ENCODE data around the gene SHQ1.

The SHQ1 gene

DNA sequence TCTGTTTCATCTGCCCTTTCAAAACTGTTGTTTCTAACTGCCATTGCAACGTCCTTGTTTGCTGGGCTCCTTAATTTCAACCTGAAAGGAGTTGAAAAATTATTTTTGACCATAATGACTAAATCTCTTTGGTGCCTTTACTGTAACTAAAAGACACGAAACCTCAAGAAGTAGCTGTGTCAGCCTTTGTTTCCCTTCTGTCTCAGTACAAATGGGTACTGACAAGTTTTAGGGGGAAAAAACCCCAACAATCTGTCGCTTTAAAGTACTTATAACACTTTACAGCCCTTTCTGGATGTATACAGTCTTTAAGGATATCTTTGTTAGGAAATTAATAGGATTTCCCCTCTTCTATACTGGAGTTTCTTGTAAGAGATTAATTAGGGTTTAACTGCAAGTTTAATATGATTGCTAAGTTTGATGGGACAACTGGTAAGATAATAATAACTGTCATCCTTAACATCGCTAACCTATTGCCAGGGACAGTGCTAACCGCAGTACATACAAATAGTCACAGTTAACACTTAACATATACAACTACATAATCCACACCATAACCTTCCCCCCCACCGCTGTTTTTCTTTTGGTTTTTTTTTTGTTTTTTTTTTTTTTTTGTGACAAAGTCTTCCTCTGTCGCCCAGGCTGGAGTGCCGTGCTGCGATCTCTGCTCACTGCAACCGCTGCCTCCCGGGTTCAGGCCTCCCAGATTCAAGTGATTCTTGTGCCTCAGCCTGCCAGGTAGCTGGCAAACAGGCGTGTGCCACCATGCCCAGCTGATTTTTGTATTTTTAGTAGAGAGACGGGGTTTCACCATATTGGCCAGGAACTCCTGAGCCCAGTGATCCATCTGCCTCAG, 41.3 kb upstream of the SHQ1 start:
- no peaks in the 10 kb centered on the region; the same call in 1 of the 2 replicates for H3K27me3 ChIP-seq (ENCODE audit: insufficient read depth, low read depth)
- no peak overlapping the region for H3K4me3 ChIP-seq (IDR thresholded peaks at IDR 0.05; ENCODE audit: insufficient read depth, low read depth, low read length)
- no peaks in the 10 kb centered on the region for H3K36me3 ChIP-seq (ENCODE audit: insufficient read depth)
- no peak overlapping the region for H3K9ac ChIP-seq
- H3K79me2 ChIP-seq (ENCODE audit: insufficient read depth, low read depth) = no peaks in the 10 kb centered on the region
- TF ChIP-seq, protein P1, sequence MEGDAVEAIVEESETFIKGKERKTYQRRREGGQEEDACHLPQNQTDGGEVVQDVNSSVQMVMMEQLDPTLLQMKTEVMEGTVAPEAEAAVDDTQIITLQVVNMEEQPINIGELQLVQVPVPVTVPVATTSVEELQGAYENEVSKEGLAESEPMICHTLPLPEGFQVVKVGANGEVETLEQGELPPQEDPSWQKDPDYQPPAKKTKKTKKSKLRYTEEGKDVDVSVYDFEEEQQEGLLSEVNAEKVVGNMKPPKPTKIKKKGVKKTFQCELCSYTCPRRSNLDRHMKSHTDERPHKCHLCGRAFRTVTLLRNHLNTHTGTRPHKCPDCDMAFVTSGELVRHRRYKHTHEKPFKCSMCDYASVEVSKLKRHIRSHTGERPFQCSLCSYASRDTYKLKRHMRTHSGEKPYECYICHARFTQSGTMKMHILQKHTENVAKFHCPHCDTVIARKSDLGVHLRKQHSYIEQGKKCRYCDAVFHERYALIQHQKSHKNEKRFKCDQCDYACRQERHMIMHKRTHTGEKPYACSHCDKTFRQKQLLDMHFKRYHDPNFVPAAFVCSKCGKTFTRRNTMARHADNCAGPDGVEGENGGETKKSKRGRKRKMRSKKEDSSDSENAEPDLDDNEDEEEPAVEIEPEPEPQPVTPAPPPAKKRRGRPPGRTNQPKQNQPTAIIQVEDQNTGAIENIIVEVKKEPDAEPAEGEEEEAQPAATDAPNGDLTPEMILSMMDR (conservative IDR thresholded peaks at IDR 0.05; ENCODE audit: low read depth, low read length) = no peak
- no peak overlapping the region for H2AFZ ChIP-seq (ENCODE audit: low read depth)
- no peaks in the 10 kb centered on the region for H4K20me1 ChIP-seq (ENCODE audit: insufficient read depth)
- H3K4me1 ChIP-seq (ENCODE audit: low read depth, poor library complexity, severe bottlenecking) = no peaks in the 10 kb centered on the region
- H3K4me2 ChIP-seq = no peak overlapping the region
- no peak overlapping the region for H3K27ac ChIP-seq

DNA sequence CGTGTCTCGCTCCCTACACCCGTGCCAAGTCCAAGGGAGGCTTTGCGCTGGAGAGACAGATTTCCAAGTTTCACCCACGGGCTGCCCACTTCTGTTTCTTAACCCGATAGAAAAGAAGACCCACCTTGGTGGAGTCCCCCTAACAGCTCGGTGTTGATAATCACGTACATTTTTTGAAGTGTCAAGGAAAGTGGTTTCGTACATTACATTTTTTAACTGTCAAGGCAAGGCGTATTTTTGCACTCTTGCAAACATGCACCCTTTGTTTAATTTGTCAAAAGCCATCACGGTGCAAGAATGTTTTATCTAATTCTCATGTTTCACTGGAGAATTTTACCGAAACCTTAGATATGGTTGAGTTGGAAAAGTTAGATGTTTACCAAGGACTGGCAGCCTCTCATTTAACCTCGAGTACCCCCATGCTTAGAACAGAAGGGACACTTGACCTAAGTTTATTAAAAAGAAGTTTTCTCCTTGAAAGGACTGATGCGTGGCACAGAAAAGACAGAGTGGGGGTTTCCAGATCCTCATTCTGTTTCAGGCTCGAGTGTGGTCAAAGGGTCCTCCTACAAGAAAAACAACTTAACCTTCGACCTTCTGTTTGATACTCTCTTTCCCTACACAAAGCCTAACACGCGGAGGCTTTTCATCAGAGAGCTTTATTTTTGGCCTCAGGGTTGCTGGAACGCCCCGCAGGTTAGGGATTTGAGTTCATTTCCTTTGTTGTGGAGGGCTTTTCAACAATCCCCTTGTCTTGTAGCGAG, 40.5 kb upstream of the SHQ1 start:
- H3K9ac ChIP-seq = no peak overlapping the region
- no peaks in the 10 kb centered on the region for H3K36me3 ChIP-seq (ENCODE audit: insufficient read depth)
- no peak overlapping the region for H3K27ac ChIP-seq
- H3K4me1 ChIP-seq (ENCODE audit: low read depth, poor library complexity, severe bottlenecking) = no peaks in the 10 kb centered on the region
- no peaks in the 10 kb centered on the region; the same call in 1 of the 2 replicates for H3K27me3 ChIP-seq (ENCODE audit: insufficient read depth, low read depth)
- H3K79me2 ChIP-seq (ENCODE audit: insufficient read depth, low read depth) = no peaks in the 10 kb centered on the region
- no peak overlapping the region for H3K4me2 ChIP-seq
- no peak overlapping the region for H2AFZ ChIP-seq (ENCODE audit: low read depth)
- TF ChIP-seq, protein P1 (conservative IDR thresholded peaks at IDR 0.05; ENCODE audit: low read depth, low read length) = no peak
- H3K4me3 ChIP-seq (IDR thresholded peaks at IDR 0.05; ENCODE audit: insufficient read depth, low read depth, low read length) = no peak overlapping the region
- no peaks in the 10 kb centered on the region for H4K20me1 ChIP-seq (ENCODE audit: insufficient read depth)

DNA sequence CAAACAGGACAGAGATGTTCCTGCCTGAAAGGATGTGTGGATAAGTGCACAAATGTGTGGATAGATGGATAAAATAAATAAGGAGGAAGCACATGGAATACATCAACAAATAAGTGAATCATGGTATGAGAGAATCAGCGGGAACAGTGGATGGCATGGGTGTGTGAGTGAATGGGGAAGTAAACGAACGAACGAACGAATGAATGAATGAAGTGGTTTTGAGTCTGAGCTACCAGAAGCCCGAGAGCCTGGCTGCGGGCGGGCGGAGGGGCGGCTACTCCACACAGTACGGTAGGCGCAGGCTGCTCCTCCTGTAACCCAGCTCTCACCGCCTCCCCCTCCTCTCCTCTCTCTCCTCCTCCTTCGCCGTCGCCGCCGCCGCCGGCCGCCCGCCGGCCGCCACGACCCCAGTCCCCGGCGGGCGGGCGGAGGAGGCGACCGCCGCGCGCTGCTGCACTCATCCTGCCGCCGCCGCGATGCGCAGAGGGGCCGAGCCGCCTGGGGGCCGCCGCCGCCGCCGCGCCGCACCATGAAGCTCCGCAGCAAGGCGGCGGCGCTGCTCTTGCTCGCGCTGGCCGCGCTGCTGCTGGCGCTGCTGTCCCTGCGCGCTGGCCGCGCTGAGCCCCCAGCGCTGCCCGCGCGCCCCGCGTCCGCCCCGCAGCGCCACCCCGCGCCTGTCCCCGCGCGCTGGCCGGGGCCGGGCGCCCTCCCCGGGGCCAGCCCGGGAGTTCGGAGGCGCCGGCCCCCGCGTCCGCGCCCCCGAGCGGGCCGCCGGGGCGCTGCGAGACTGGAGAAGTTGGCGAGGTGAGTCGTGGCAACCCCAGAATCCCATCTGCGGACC, 39.7 kb upstream of the SHQ1 start, which contains the start of gene GXYLT2:
TSS of gene GXYLT2 (plus strand) at position 342 of the 841 bp plus-strand sequence. CDS start at position 530, 188 bp downstream.
- no peaks in the 10 kb centered on the region for H3K79me2 ChIP-seq (ENCODE audit: insufficient read depth, low read depth)
- H4K20me1 ChIP-seq (ENCODE audit: insufficient read depth) = no peaks in the 10 kb centered on the region
- no peaks in the 10 kb centered on the region; the same call in 1 of the 2 replicates for H3K27me3 ChIP-seq (ENCODE audit: insufficient read depth, low read depth)
- no peak within 1 kb of the TSS for H3K27ac ChIP-seq
- no peak within 1 kb of the TSS for H3K9ac ChIP-seq
- peak within 1 kb of the TSS; percentile 46; the same call in 1 of the 2 replicates for H3K4me2 ChIP-seq
- H2AFZ ChIP-seq (ENCODE audit: low read depth) = peak within 1 kb of the TSS; percentile 31; the same call in 1 of the 2 replicates
- no peaks in the 10 kb centered on the region for H3K4me1 ChIP-seq (ENCODE audit: low read depth, poor library complexity, severe bottlenecking)
- no peak within 1 kb of the TSS for H3K4me3 ChIP-seq (IDR thresholded peaks at IDR 0.05; ENCODE audit: insufficient read depth, low read depth, low read length)
- TF ChIP-seq, protein P1 (conservative IDR thresholded peaks at IDR 0.05; ENCODE audit: low read depth, low read length) = no peak
- H3K36me3 ChIP-seq (ENCODE audit: insufficient read depth) = no peaks in the 10 kb centered on the region

DNA sequence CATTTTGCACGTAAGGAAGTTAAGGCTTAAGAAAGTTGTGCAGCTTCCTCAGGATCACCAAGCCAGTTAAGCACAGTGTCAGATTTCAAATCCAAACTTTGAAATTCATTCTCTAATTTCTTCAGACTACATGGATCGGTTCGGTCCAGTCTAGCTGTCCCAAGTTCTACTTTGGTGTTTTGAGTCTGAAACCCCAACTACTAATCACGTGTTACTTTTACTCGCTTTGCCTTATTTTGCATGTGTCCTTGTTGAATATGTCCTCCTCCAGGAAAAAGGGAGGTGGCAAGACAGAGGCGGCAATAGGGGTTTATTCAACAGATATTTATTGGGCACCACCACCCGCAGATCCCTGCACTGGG, 39.1 kb upstream of the SHQ1 start:
- TF ChIP-seq, protein P1 (conservative IDR thresholded peaks at IDR 0.05; ENCODE audit: low read depth, low read length) = no peak
- Histone ChIP-seq H3K4me1 (ENCODE audit: low read depth, poor library complexity, severe bottlenecking) (no peaks in the 10 kb centered on the region), H3K36me3 (ENCODE audit: insufficient read depth) (no peaks in the 10 kb centered on the region), H3K27ac (no peak overlapping the region), H3K27me3 (ENCODE audit: insufficient read depth, low read depth) (no peaks in the 10 kb centered on the region; the same call in 1 of the 2 replicates), H3K4me2 (peak overlapping the region; percentile 46; the same call in 1 of the 2 replicates), H3K9ac (no peak overlapping the region), H4K20me1 (ENCODE audit: insufficient read depth) (no peaks in the 10 kb centered on the region), H3K79me2 (ENCODE audit: insufficient read depth, low read depth) (no peaks in the 10 kb centered on the region), H3K4me3 (IDR thresholded peaks at IDR 0.05; ENCODE audit: insufficient read depth, low read depth, low read length) (no peak overlapping the region), H2AFZ (ENCODE audit: low read depth) (peak overlapping the region; percentile 31; the same call in 1 of the 2 replicates)

All from KMS-11 (cell line).